Mucosa of descending colon (tissue), 3 donors: ENCODE measurements around the gene CIC. TPM values are rescaled to one million over a fixed set of nuclear protein-coding genes. Genes with fewer than 3 reads are reported as not detected.

Experiments
- ATAC-seq: fragments of 200-7000 bp; cut with Tn5 transposase; one replicate; pipeline ENCODE4 v1.9.1; 2020; ENCODE audit warnings: mild to moderate bottlenecking, moderate library complexity
- DNase-seq, 3 donors: peaks; one replicate each; pipeline ENCODE4 v3.0.0-alpha.2; 2020
- H3K36me3 ChIP-seq: fragments of 200-600 bp; one replicate; pipeline ENCODE4 v1.8.0; 2021; ENCODE audit warnings: low read depth, mild to moderate bottlenecking
- H3K4me1 ChIP-seq: fragments of 200-600 bp; one replicate; pipeline ENCODE4 v1.8.0; 2021; ENCODE audit warnings: low read depth, mild to moderate bottlenecking
- H3K4me3 ChIP-seq: fragments of 200-600 bp; one replicate; pipeline ENCODE4 v1.8.0; 2021; ENCODE audit warnings: mild to moderate bottlenecking
- H3K9me3 ChIP-seq: fragments of 200-600 bp; one replicate; pipeline ENCODE4 v1.8.0; 2021; ENCODE audit warnings: mild to moderate bottlenecking
- CTCF ChIP-seq: fragments of 200-600 bp; IDR thresholded peaks from one replicate; pipeline ENCODE4 v1.8.0; 2022; ENCODE audit warnings: antibody characterized with exemption, mild to moderate bottlenecking
- intact Hi-C, 2 donors: fragments of 100-400 bp; cut with DNase I in 1 of 2; cut with micrococcal nuclease in 1 of 2; formaldehyde crosslinking; loops; one replicate each; pipeline versions ENCODE4 v1.11.0 to v1.11.1; 2022; cut with DNase I, micrococcal nuclease
- total RNA-seq, 3 donors: library from RNA; stranded (reverse); fragmentation: NEBNext Ultra II Directional in 2 of 3; extraction: Animal tissue kit (Norgen Biotek cat#: 25700) in 2 of 3; gene quantifications; one replicate each; pipeline versions ENCODE4 v1.2.1 to v1.2.4, GENCODE V29; 2021 to 2023
- donor health status: DM: no; HTN: no; CAD: no; lungs with moderate emphysema.
- donor health status: DM: no; HTN: no; CAD: no.
- donor health status: DM: no; HTN: yes; CAD: no.

The CIC gene
- total RNA-seq, 3 donors from 2014 or later = 47.3 to 78.0 (median 50.0) TPM

- H3K36me3 ChIP-seq = no peaks in the 10 kb centered on the region
- H3K9me3 ChIP-seq = no peaks in the 10 kb centered on the region
- no peak overlapping the region for H3K4me3 ChIP-seq
- peaks cover 43% of the 10 kb centered on the region for H3K4me1 ChIP-seq
- ATAC-seq = peak; percentile 2
- intact Hi-C loops = no loop called here
- DNase-seq = peak in 1 of 3 donors; percentile 33
- TF ChIP-seq CTCF = no peak
These were observed 8.9 kb downstream of the CIC start for GRCh38 chr19:42277821-42278451.

GRCh38 chr19:42278452-42279154 is 9.6 kb downstream of the CIC start:
- Histone ChIP-seq H3K9me3 (no peaks in the 10 kb centered on the region), H3K4me1 (peaks cover 47% of the 10 kb centered on the region), H3K4me3 (no peak overlapping the region), H3K36me3 (no peaks in the 10 kb centered on the region)
- no peak for TF ChIP-seq CTCF
- peak in 1 of 3 donors; percentile 29 for DNase-seq
- intact Hi-C loops = no loop called here
- ATAC-seq = no peak

GRCh38 chr19:42279155-42279901 is 10.3 kb downstream of the CIC start:
- no peaks in the 10 kb centered on the region for H3K9me3 ChIP-seq
- H3K4me1 ChIP-seq = peaks cover 47% of the 10 kb centered on the region
- DNase-seq = no peak
- H3K36me3 ChIP-seq = no peaks in the 10 kb centered on the region
- intact Hi-C loops = no loop called here
- no peak for ATAC-seq
- TF ChIP-seq CTCF = no peak
- H3K4me3 ChIP-seq = peak overlapping the region; percentile 44

- peak; percentile 48 for ATAC-seq
- Histone ChIP-seq H3K4me3 (peak overlapping the region; percentile 44), H3K36me3 (no peaks in the 10 kb centered on the region), H3K4me1 (peaks cover 48% of the 10 kb centered on the region), H3K9me3 (no peaks in the 10 kb centered on the region)
- DNase-seq = peak; percentile 88 to 94 (median 89)
- TF ChIP-seq CTCF = peak; percentile 82
- intact Hi-C loops = loop anchor here in 1 of 2 donors (5.0 kb wide), 1 partner anchor 33 kb away; no protein-coding TSS in a partner anchor
These were observed 11.1 kb downstream of the CIC start for GRCh38 chr19:42279902-42280814.

GRCh38 chr19:42280815-42281145 is 11.7 kb downstream of the CIC start:
- peak in 1 of 3 donors; percentile 60 for DNase-seq
- no peak for ATAC-seq
- peaks cover 54% of the 10 kb centered on the region for H3K4me1 ChIP-seq
- no peak for TF ChIP-seq CTCF
- H3K4me3 ChIP-seq = no peak overlapping the region
- no peaks in the 10 kb centered on the region for H3K9me3 ChIP-seq
- H3K36me3 ChIP-seq = no peaks in the 10 kb centered on the region
- intact Hi-C loops = loop anchor here in 1 of 2 donors (5.0 kb wide), 1 partner anchor 33 kb away; no protein-coding TSS in a partner anchor
